WTC11 (cell line): ENCODE results near the gene COL6A3. TPM values are rescaled to one million over a fixed set of nuclear protein-coding genes. Genes with fewer than 3 reads are reported as not detected.

ENCODE experiments used
- ATAC-seq: fragments of 200-7000 bp; cut with Tn5 transposase; 2 replicates; pipeline ENCODE4 v1.10.0; 2021; ENCODE audit warnings: mild to moderate bottlenecking, moderate library complexity
- CTCF ChIA-PET: fragments of 300-600 bp; sonication (Branson Sonifier 250); formaldehyde crosslinking; loops from one replicate; lab custom pipeline; 2021; ENCODE audit warnings: antibody characterized with exemption; lab: Charles Lee
- POLR2A ChIA-PET: fragments of 350-600 bp; sonication (Branson Sonifier 250); formaldehyde crosslinking; loops from one replicate; lab custom pipeline; 2021; ENCODE audit warnings: antibody characterized with exemption; lab: Charles Lee
- DNase-seq: peaks from one replicate; pipeline ENCODE4 v3.0.0; 2021; ENCODE audit warnings: low spot score
- H3K27ac Mint-ChIP-seq: 2 replicates; pipeline ENCODE4 v1.8.0; 2021; ENCODE audit warnings: mixed read lengths
- H3K27me3 Mint-ChIP-seq: 2 replicates; pipeline ENCODE4 v1.8.0; 2021; ENCODE audit warnings: low read depth, mild to moderate bottlenecking, moderate library complexity, mixed read lengths
- H3K36me3 Mint-ChIP-seq: 2 replicates; pipeline ENCODE4 v1.8.0; 2021; ENCODE audit warnings: mixed read lengths
- H3K4me1 Mint-ChIP-seq: 2 replicates; pipeline ENCODE4 v1.8.0; 2022; ENCODE audit warnings: mixed read lengths
- H3K4me3 Mint-ChIP-seq: 2 replicates; pipeline ENCODE4 v1.8.0; 2021; ENCODE audit warnings: mild to moderate bottlenecking, moderate library complexity, mixed read lengths
- H3K9me3 Mint-ChIP-seq: 2 replicates; pipeline ENCODE4 v1.8.0; 2021; ENCODE audit warnings: mixed read lengths
- ATF1 ChIP-seq: sonication (generic); formaldehyde crosslinking; IDR thresholded peaks from 2 replicates; pipeline ENCODE4 v1.8.1; 2023; ENCODE audit warnings: mild to moderate bottlenecking, moderate library complexity, missing genetic modification reagents
- ATF6 ChIP-seq: sonication (generic); formaldehyde crosslinking; IDR thresholded peaks from 2 replicates; pipeline ENCODE4 v1.8.1; 2023; ENCODE audit warnings: mild to moderate bottlenecking, missing genetic modification reagents
- E2F5 ChIP-seq: sonication (generic); formaldehyde crosslinking; IDR thresholded peaks from 2 replicates; pipeline ENCODE4 v1.8.1; 2022; ENCODE audit warnings: mild to moderate bottlenecking, moderate library complexity, missing genetic modification reagents
- ELF4 ChIP-seq: sonication (generic); formaldehyde crosslinking; IDR thresholded peaks from 2 replicates; pipeline ENCODE4 v1.8.1; 2022; ENCODE audit warnings: low read depth, mild to moderate bottlenecking, moderate library complexity, missing genetic modification reagents
- FOXJ3 ChIP-seq: sonication (generic); formaldehyde crosslinking; IDR thresholded peaks from 2 replicates; pipeline ENCODE4 v1.9.0; 2021; ENCODE audit warnings: missing genetic modification reagents, mild to moderate bottlenecking, borderline replicate concordance
- HMGXB4 ChIP-seq: sonication (generic); formaldehyde crosslinking; IDR thresholded peaks from 2 replicates; pipeline ENCODE4 v1.8.1; 2023; ENCODE audit warnings: mild to moderate bottlenecking, moderate library complexity, missing genetic modification reagents
- IRF2 ChIP-seq: sonication (generic); formaldehyde crosslinking; IDR thresholded peaks from 2 replicates; pipeline ENCODE4 v1.8.0; 2022; ENCODE audit warnings: low read depth, missing genetic modification reagents, borderline replicate concordance
- NFYB ChIP-seq: sonication (generic); formaldehyde crosslinking; conservative IDR thresholded peaks from 2 replicates; pipeline ENCODE4 v1.8.0; 2022; ENCODE audit warnings: low read depth, missing genetic modification reagents
- OVOL2 ChIP-seq: fragments of 250-450 bp; sonication (Bioruptor Pico); IDR thresholded peaks from 2 replicates; pipeline ENCODE4 v1.9.0; 2021; ENCODE audit warnings: mild to moderate bottlenecking, borderline replicate concordance
- SMAD3 ChIP-seq: sonication (generic); formaldehyde crosslinking; IDR thresholded peaks from 2 replicates; pipeline ENCODE4 v1.8.0; 2022; ENCODE audit warnings: missing genetic modification reagents, mild to moderate bottlenecking, borderline replicate concordance
- SOX15 ChIP-seq: fragments of 250-450 bp; sonication (Bioruptor Pico); IDR thresholded peaks from 2 replicates; pipeline ENCODE4 v1.9.0; 2021; ENCODE audit warnings: mild to moderate bottlenecking
- USF1 ChIP-seq: sonication (generic); formaldehyde crosslinking; IDR thresholded peaks from 2 replicates; pipeline ENCODE4 v1.8.0; 2022; ENCODE audit warnings: mild to moderate bottlenecking, missing genetic modification reagents
- USF2 ChIP-seq: sonication (generic); formaldehyde crosslinking; IDR thresholded peaks from 2 replicates; pipeline ENCODE4 v1.8.1; 2023; ENCODE audit warnings: mild to moderate bottlenecking, missing genetic modification reagents, moderate library complexity
- ZNF423 ChIP-seq: fragments of 250-450 bp; sonication (Bioruptor Pico); IDR thresholded peaks from 2 replicates; pipeline ENCODE4 v2.1.2; 2022; ENCODE audit warnings: mild to moderate bottlenecking, moderate library complexity
- total RNA-seq: library from RNA; stranded (reverse); gene quantifications from 3 replicates; pipeline ENCODE4 v1.2.3, GENCODE V29; 2021
- TF ChIP-seq, protein P1 (sequence below): sonication (generic); formaldehyde crosslinking; conservative IDR thresholded peaks from 2 replicates; pipeline ENCODE4 v1.8.1; 2022; ENCODE audit warnings: mild to moderate bottlenecking, missing genetic modification reagents
- TF ChIP-seq, protein P2 (sequence below): sonication (generic); formaldehyde crosslinking; IDR thresholded peaks from 2 replicates; pipeline ENCODE4 v1.8.1; 2023; ENCODE audit warnings: mild to moderate bottlenecking, missing genetic modification reagents
- TF ChIP-seq, protein P3 (sequence below): sonication (generic); formaldehyde crosslinking; IDR thresholded peaks from 2 replicates; pipeline ENCODE4 v1.8.1; 2023; ENCODE audit warnings: mild to moderate bottlenecking, missing genetic modification reagents, moderate library complexity
- TF ChIP-seq, protein P4 (sequence below): sonication (generic); formaldehyde crosslinking; conservative IDR thresholded peaks from 2 replicates; pipeline ENCODE4 v1.8.1; 2023; ENCODE audit warnings: mild to moderate bottlenecking, low read depth, missing genetic modification reagents, moderate library complexity
- TF ChIP-seq, protein P5 (sequence below): sonication (generic); formaldehyde crosslinking; IDR thresholded peaks from 2 replicates; pipeline ENCODE4 v1.8.1; 2022; ENCODE audit warnings: low read depth, mild to moderate bottlenecking, moderate library complexity, missing genetic modification reagents, borderline replicate concordance

Gene COL6A3
- total RNA-seq, 1 experiment from 2014 or later: 2.6 TPM

DNA sequence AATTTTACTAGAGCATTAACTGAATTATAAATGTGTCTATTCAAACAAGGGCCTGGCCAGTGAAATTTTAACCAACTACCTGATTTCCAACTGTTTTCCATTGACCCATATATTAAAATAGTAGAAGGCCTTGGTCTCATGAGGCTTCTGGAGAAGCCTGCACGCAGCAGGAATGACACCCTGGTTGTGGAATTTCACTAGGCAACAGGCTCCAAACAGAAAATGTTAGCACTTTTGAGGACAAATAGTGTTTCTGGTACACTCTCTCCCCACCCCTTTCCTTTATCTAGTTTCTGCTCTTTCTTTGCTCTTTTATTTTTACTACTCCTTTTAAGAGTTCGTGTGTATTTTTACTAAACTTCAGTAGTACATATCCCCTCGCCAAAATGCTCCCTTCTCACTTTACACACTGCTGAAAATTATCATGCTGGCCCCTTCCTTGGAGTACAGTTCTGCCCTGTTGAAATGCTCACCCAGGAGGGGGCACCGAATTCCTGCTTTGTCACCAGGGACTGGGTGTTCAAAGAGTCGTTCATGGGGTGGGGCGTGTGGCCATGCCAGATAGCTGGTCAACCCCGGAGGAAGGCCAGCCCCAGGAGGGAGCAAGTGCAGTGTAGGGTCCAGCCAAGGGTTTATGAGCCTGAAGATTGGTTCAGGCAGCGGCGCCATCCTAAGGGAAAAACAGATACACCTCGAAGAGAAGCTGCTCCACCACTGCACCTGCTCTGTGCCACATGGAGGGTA, 22.1 kb upstream of the COL6A3 start (continued):
- TF ChIP-seq ELF4 (CRISPR knock-in tag) (no peak), USF2 (CRISPR knock-in tag) (no peak), FOXJ3 (no peak), OVOL2 (CRISPR knock-in tag) (no peak), USF1 (CRISPR knock-in tag) (no peak), HMGXB4 (CRISPR knock-in tag) (no peak), SOX15 (CRISPR knock-in tag) (no peak), NFYB (no peak), E2F5 (no peak)
- TF ChIP-seq, protein P1, sequence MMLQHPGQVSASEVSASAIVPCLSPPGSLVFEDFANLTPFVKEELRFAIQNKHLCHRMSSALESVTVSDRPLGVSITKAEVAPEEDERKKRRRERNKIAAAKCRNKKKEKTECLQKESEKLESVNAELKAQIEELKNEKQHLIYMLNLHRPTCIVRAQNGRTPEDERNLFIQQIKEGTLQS (CRISPR knock-in tag): no peak
- TF ChIP-seq, protein P2, sequence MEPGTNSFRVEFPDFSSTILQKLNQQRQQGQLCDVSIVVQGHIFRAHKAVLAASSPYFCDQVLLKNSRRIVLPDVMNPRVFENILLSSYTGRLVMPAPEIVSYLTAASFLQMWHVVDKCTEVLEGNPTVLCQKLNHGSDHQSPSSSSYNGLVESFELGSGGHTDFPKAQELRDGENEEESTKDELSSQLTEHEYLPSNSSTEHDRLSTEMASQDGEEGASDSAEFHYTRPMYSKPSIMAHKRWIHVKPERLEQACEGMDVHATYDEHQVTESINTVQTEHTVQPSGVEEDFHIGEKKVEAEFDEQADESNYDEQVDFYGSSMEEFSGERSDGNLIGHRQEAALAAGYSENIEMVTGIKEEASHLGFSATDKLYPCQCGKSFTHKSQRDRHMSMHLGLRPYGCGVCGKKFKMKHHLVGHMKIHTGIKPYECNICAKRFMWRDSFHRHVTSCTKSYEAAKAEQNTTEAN (CRISPR knock-in tag): no peak
- TF ChIP-seq, protein P3, sequence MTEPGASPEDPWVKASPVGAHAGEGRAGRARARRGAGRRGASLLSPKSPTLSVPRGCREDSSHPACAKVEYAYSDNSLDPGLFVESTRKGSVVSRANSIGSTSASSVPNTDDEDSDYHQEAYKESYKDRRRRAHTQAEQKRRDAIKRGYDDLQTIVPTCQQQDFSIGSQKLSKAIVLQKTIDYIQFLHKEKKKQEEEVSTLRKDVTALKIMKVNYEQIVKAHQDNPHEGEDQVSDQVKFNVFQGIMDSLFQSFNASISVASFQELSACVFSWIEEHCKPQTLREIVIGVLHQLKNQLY: no peak

GRCh38 chr2:237434866-237435311, 20.9 kb upstream of the COL6A3 start:
- Mint-ChIP-seq H3K4me1 (peaks cover 42% of the 10 kb centered on the region), H3K36me3 (peaks cover 8% of the 10 kb centered on the region), H3K27me3 (no peaks in the 10 kb centered on the region), H3K9me3 (peaks cover 12% of the 10 kb centered on the region), H3K4me3 (no peak overlapping the region), H3K27ac (no peak overlapping the region)
- no peak for DNase-seq
- CTCF ChIA-PET: interaction anchor here (0.8 to 10.0 kb wide), 6 partner anchors 14 to 40 kb away, joined by 3 to 63 read pairs (median 4); no protein-coding TSS in a partner anchor
- no peak for TF ChIP-seq ATF6 (CRISPR knock-in tag)
- no peak for TF ChIP-seq ATF1 (CRISPR knock-in tag)
- TF ChIP-seq, protein P4, sequence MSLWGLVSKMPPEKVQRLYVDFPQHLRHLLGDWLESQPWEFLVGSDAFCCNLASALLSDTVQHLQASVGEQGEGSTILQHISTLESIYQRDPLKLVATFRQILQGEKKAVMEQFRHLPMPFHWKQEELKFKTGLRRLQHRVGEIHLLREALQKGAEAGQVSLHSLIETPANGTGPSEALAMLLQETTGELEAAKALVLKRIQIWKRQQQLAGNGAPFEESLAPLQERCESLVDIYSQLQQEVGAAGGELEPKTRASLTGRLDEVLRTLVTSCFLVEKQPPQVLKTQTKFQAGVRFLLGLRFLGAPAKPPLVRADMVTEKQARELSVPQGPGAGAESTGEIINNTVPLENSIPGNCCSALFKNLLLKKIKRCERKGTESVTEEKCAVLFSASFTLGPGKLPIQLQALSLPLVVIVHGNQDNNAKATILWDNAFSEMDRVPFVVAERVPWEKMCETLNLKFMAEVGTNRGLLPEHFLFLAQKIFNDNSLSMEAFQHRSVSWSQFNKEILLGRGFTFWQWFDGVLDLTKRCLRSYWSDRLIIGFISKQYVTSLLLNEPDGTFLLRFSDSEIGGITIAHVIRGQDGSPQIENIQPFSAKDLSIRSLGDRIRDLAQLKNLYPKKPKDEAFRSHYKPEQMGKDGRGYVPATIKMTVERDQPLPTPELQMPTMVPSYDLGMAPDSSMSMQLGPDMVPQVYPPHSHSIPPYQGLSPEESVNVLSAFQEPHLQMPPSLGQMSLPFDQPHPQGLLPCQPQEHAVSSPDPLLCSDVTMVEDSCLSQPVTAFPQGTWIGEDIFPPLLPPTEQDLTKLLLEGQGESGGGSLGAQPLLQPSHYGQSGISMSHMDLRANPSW: no peak
- no peak for TF ChIP-seq ZNF423
- TF ChIP-seq, protein P5, sequence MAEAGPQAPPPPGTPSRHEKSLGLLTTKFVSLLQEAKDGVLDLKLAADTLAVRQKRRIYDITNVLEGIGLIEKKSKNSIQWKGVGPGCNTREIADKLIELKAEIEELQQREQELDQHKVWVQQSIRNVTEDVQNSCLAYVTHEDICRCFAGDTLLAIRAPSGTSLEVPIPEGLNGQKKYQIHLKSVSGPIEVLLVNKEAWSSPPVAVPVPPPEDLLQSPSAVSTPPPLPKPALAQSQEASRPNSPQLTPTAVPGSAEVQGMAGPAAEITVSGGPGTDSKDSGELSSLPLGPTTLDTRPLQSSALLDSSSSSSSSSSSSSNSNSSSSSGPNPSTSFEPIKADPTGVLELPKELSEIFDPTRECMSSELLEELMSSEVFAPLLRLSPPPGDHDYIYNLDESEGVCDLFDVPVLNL (CRISPR knock-in tag): no peak
- TF ChIP-seq SMAD3: no peak
- no peak for TF ChIP-seq IRF2
- TF ChIP-seq, all 79 proteins: peak for 0
- no peak for ATAC-seq
- POLR2A ChIA-PET: interaction anchor here (0.8 to 1.3 kb wide), 2 partner anchors 13 to 41 kb away, joined by 3 read pairs; no protein-coding TSS in a partner anchor
